ENCODE results near the gene TEX44. TPM values are rescaled to one million over a fixed set of nuclear protein-coding genes. Genes with fewer than 3 reads are reported as not detected.

Gene TEX44
- total RNA-seq, 1 donor from 2014 or later: not detected

DNA sequence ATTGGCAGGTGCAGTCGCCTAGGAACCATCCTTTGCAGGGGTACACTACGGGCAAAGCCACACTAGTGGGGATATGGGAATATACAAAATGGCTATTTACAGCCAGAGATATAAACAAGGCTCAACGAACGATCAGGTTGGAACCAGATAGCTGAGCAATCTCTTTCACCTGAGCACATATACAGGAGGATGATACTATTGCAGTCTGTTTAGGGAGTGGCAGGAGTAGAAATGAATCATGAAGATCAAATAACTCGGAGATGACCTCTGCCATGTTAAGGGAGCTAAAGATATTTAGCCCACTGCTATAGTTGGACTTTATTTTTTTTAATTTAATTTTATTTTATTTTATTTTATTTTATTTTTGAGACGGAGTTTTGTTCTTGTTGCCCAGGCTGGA lies 33.8 kb downstream of the TEX44 start:
- DNase-seq (ENCODE audit: low spot score in 2 of 2) (no peak), FAIRE-seq (no peak)

DNA sequence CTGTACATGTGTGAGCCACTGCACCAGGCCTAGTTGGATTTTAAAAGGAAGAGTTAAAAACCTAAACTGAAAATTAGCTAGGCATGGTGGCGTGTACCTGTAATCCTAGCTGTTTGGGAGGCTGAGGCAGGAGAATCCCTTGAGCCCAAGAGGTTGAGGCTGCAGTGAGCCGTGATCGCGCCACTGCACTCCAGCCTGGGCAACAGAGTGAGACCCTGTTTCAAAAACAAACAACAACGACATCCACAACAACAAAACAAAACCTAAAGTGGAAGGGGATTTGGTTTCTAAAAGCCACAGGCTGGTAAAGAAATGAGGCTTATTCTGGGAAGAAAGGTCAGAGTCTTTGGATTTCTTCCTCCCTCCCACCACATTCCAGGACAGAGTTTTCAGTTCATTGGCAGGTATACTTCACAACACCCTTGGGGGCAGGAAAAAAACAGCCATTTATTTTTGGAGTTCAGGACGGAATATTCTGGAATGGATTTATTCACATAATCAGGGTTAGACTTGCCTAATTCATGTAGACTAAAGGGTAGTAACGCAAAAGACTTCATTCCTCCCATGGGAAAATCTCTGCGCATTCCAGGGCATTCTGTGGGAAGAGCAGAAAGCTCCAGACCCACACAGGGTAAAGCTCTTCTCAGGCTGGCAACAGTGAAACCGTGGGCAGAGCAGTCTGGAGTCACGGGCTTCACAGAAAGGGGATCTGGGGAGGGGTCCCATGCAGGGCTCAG lies 34.9 kb downstream of the TEX44 start:
- DNase-seq (ENCODE audit: low spot score in 2 of 2) (no peak), FAIRE-seq (no peak)

DNA sequence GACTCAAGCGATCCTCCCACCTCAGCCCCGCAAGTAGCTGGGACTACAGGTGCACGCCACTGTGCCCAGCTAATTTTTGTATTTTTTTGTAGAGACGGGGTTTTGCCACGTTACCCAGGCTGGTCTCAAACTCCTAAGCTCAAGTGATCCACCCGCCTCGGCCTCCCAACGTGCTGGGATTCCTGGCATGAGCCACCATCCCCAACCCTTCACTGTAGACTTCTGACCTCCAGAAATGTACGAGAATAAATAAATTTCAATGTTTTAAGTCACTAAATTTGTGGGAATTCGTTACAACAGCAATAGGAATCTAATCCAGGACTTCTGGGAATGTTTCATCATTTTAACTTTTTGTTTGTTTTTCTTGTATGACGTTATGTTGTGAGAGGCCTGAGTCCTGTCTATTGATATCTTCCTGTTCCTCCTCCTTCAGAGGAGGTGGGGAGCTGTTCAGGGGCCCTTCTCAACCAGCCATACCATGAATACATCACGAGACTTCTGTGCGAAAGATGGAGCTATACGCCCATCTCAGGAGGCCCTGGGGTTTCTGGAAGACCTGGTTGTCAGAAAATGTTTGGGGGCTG lies 40.0 kb downstream of the TEX44 start:
- no peak for FAIRE-seq
- no peak for DNase-seq (ENCODE audit: low spot score in 2 of 2)

DNA sequence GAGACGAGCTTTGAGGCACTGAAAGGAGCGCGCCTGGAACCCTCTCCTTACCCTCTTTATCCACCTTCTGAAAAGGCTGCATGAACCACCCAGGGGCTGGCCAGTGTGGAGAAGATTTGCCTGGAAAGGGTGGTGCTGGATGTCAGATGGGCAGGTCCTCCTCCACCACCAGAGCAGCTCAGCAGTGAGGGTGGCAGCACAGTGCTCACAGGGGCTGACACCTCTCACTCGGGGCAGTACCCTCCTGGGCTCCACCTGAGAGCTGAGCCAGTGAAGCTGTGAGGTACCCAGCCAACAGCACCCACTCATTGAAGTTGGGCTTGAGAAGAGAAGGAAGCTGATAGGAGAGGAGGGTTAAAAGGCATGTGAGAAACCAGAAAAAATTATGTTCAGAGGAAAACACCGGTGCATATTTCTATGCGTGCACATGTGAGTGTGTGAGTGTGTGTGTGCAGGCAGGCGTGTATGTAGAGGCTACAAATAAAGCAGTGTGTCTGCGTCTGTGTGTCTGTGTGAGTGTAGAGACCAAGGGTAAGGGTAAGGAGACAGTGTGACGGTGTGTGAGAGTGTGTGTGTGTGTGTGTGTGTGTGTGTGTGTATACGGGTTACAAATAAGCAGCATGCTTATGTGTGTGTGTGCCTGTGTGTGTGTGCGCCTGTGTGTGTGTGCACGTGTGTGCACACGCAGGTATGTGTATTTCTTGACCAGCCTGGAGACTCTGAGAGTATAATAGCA lies 40.7 kb downstream of the TEX44 start:
- FAIRE-seq (no peak), DNase-seq (ENCODE audit: low spot score in 2 of 2) (no peak)

DNA sequence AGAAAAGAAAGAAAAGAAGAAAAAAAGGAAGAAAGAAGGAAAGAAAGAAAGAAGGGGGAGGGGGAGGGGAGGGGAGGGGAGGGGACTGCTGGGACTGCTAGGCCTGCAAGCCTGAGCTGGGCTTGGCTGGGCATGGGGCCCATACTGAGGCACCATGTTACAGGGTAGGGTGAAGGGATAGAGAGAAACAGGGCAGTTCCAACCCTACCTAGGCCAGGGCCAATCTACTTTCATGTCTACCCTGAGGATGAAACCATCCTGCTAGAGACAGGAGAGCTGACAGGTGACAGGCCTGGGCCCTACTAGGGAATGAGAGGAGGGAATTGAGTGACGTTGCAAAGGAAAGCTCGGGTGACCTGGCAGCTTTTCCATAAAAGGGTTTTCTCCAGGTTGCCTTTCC lies 41.7 kb downstream of the TEX44 start:
- DNase-seq (ENCODE audit: low spot score in 2 of 2) (no peak), FAIRE-seq (no peak)

DNA sequence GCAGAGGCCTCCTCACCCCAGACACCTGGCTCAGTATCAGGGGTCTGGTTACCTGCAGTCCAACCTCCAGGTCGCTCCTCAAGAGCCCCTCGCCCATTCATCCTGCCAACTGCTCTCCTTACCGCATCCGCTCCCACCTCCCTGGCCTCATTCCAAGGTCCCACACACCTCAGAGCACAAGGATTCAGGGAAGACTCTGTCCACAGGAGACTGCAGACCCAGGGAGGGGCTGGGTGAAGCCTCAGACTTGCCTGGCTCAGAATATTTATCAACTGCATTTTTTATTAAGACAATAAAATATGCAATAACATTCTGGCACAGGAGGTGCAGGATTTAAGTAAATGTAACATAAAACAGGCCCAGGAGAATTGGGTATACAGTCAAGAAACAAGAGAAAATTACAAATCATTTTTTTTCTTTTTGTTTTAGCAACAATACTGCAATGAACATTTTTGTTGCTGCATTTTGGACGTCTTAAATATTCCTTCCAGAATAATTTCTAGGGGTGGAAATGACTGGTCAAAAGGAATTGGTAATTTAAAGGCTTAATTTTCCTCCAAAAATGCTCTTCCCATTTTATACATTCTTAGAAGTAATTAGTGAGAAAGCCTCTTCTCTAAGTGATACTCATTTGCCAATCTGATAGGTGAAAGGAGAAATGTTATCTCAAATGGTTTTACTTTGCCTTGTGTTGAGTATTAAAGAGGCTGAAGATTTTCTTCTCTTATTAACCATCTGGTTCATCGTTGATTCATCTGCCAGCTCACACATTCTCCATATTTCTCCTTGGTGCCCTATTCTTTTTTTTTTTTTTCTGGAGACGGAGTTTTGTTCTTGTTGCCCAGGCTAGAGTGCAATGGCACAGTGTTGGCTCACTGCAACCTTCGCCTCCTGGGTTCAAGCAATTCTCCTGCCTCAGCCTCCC lies 42.5 kb downstream of the TEX44 start:
- FAIRE-seq (no peak), DNase-seq (ENCODE audit: low spot score in 2 of 2) (no peak)

DNA sequence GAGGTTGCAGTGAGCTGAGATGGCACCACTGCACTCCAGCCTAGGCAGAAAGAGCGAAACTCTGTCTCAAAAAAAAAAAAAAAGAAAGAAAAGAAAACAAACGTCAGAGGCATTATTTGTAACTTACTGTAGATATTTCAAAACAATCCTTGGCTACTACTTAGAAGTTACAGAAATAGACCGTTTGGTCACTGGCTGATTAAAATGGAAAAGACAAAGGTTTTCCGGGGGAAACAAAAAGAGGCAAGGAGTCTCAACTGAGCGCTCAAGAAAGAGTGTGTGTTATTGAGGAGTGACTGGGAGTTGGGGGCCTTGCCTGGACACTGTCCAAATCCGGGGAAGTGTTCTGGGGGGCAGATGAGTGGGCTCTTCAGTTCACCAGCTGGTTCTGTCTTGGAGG lies 47.6 kb downstream of the TEX44 start:
- FAIRE-seq (no peak), DNase-seq (ENCODE audit: low spot score in 2 of 2) (no peak)

DNA sequence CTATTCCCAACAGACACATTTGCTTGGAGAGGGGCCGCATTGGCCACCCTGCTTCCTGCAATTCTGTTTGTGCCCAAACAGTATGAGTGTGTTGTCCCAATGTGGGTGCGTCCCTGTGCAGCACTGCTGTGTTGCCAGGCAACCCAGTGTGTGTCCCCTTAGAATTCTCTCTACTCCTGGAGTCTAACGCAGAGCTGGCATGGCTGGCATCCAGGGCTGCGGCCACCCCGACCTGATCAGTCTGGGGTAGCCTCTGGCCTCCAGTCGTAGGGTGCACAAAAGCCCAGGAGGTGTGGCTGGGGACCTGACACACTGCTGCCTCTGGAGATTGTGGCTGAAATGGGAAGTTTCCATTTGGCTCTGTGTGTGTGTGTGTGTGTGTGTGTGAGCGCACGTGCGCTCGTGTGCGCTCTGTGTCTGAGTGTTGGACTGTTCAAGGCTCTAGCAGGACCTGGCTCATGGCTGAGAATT lies 48.0 kb downstream of the TEX44 start:
- FAIRE-seq (no peak), DNase-seq (ENCODE audit: low spot score in 2 of 2) (peak in 1 of 2 donors; percentile 49)

DNA sequence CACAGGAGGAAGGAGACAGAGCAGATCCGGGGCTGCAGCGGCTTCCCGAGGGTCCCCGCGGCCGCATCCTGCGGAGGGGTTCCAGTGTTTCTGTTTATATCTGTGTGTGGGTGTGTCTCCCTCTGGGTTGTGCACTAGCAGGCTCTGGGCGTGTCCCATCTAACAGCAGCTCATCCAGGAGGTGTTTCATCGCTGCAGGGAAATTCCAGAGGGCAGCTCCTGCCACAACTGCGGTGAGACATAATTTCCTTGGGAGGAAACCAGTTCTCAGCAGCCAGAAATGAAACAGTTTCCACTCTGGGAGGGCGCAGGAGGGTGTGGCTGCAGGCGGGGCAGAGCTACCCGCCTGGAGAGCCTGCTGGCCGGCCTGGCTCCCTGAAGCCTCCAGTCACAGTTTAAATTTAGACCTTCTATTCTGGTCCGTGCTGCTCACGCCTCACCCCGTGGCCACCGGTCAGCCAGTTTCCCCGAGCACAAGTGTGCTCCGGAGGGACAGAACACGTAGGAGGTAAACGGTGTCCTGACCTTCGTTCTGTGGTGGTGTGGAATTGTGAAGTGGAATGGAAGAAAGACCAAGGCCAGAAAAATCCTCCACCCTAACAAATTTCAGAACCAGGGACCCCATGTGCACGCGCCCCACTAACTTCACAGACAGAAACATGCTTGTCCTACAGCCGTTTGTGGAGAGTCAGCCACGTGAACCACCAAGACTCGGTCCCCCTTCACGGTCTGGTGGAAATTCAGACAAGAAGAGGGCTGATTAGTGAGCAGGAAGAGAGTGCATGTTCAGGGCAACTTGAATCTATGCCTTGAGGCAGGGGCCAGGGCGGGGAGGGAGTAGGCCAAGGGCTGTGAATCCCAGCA lies 50.2 kb downstream of the TEX44 start:
- DNase-seq (ENCODE audit: low spot score in 2 of 2) (peak in 1 of 2 donors; percentile 65), FAIRE-seq (no peak)

DNA sequence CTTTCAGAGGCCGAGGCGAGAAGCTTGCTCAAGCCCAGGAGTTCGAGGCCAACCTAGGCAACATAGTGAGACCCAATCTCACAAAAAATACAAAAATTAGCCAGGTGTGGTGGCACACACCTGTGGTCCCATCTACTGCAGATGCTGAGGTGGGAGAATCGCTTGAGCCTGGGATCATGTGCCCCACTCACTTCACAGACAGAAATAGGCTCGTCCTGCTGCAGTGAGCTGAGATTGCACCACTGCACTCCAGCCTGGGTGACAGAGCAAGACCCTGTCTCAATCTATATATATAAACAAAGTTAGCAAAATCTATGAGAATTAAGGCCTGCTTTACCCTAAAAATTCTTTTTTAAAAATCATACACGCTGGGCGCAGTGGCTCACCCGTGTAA lies 50.8 kb downstream of the TEX44 start:
- FAIRE-seq: no peak

More for the DNA sequence above, 50.8 kb downstream of the TEX44 start:
- no peak for DNase-seq (ENCODE audit: low spot score in 2 of 2)

Other genes starting within 250 kb of the TEX44 start
- gene B3GNT7, start 197.2 kb upstream of the TEX44 start, total RNA-seq: 0.82 TPM
- gene NCL, start 128.4 kb upstream of the TEX44 start, total RNA-seq: 137 TPM
- gene NMUR1, start 62.4 kb upstream of the TEX44 start, total RNA-seq: 0.41 TPM
- gene PTMA, start 115.7 kb downstream of the TEX44 start, total RNA-seq: 958 TPM
- gene PDE6D, start 188.4 kb downstream of the TEX44 start, total RNA-seq: 28.1 TPM
- 16.7 TPM for gene COPS7B, start 193.6 kb downstream of the TEX44 start, total RNA-seq

Measured in frontal cortex (tissue), 4 donors.